Right lobe of liver (tissue), 4 donors: Measurements from ENCODE around the gene TRIOBP.

Experiments used
- POLR2A ChIP-seq: fragments of 450-650 bp; IDR thresholded peaks from one replicate; pipeline ENCODE4 v1.6.1; 2017; ENCODE audit warnings: antibody characterized with exemption, mild to moderate bottlenecking
- TF ChIP-seq, protein P1 (sequence below), 4 donors: fragments of 200-600 bp in 3 of 4; fragments of 450-650 bp in 1 of 4; IDR thresholded peaks; one replicate each; pipeline versions ENCODE4 v1.5.1 to v1.8.0; 2016 to 2022; ENCODE audit warnings: antibody characterized with exemption in 4 of 4, mild to moderate bottlenecking in 2 of 4
- donor health status: DM: no; HTN: no; CAD: no.
- donor health status: DM: no; HTN: no; CAD: no.
- donor health status: DM: no; HTN: yes; CAD: no.

DNA sequence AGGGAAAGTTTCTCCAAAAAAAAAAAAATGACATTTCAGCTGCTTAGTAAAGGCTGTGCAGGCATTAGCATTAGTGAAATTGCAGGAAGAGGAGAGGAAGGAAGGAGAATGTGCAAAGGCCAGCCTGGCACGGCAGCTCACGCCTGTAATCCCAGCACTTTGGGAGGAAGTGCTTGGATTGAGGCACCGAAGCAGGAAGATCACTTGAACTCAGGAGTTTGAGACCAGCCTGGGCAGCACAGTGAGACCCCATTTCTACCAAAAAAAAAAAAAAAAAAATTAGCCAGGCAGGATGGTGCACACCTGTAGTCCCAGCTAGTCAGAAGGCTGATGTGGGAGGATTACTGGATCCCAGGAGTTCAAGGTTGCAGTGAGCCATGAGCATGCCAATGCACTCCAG is 7.8 kb downstream of the TRIOBP start:
- no peak for TF ChIP-seq POLR2A
- TF ChIP-seq, protein P1, sequence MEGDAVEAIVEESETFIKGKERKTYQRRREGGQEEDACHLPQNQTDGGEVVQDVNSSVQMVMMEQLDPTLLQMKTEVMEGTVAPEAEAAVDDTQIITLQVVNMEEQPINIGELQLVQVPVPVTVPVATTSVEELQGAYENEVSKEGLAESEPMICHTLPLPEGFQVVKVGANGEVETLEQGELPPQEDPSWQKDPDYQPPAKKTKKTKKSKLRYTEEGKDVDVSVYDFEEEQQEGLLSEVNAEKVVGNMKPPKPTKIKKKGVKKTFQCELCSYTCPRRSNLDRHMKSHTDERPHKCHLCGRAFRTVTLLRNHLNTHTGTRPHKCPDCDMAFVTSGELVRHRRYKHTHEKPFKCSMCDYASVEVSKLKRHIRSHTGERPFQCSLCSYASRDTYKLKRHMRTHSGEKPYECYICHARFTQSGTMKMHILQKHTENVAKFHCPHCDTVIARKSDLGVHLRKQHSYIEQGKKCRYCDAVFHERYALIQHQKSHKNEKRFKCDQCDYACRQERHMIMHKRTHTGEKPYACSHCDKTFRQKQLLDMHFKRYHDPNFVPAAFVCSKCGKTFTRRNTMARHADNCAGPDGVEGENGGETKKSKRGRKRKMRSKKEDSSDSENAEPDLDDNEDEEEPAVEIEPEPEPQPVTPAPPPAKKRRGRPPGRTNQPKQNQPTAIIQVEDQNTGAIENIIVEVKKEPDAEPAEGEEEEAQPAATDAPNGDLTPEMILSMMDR (IDR thresholded peaks at IDR 0.05): no peak
